Cardiac muscle cell (in vitro differentiated cells and primary cell): ENCODE results near the gene ACTN4. TPM values are rescaled to one million over a fixed set of nuclear protein-coding genes. Genes with fewer than 3 reads are reported as not detected.

Experiments
- DNase-seq, 2 donors: peaks; one replicate each; pipeline versions ENCODE4 v3.0.0 to v3.0.0-alpha.2; 2010 to 2017; ENCODE audit warnings: low read depth in 1 of 2, low spot score in 1 of 2
- H3K27ac ChIP-seq: fragments of 200-600 bp; sonication (generic); 2 replicates; pipeline ENCODE4 v1.5.1; 2016
- H3K27me3 ChIP-seq: fragments of 200-600 bp; sonication (generic); 2 replicates; pipeline ENCODE4 v1.6.0; 2016; ENCODE audit warnings: control low read depth
- H3K36me3 ChIP-seq: fragments of 200-600 bp; sonication (generic); 2 replicates; pipeline ENCODE4 v1.5.1; 2016; ENCODE audit warnings: control low read depth
- H3K4me1 ChIP-seq: fragments of 200-600 bp; sonication (generic); 2 replicates; pipeline ENCODE4 v1.8.1; 2017; ENCODE audit warnings: low read depth, mild to moderate bottlenecking, mixed run types
- H3K4me3 ChIP-seq: fragments of 200-600 bp; sonication (generic); 2 replicates; pipeline ENCODE4 v1.5.1; 2016; ENCODE audit warnings: mild to moderate bottlenecking
- H3K9me3 ChIP-seq: fragments of 200-600 bp; sonication (generic); 2 replicates; pipeline ENCODE4 v1.5.1; 2017; ENCODE audit warnings: low read depth, mild to moderate bottlenecking, control low read depth
- polyA plus RNA-seq: library from polyadenylated mRNA; unstranded; fragments of >200 nt; fragmentation: Nextera tagmentation; extraction: Ambion mirVana; gene quantifications from 2 replicates; pipeline ENCODE4 v1.2.1, GENCODE V29; 2016
- total RNA-seq: library from RNA; depleted of rRNA; stranded (reverse); fragments of >200 nt; gene quantifications from 2 replicates; pipeline ENCODE4 v1.2.3, GENCODE V29; 2016
- TF ChIP-seq, protein P1 (sequence below): IDR thresholded peaks from 2 replicates; pipeline ENCODE4 v1.5.1; 2012; ENCODE audit warnings: low read depth, mild to moderate bottlenecking, low read length

The ACTN4 gene
- total and polyA plus RNA-seq, 2 experiments from 2014 or later: 77.4 to 465 TPM

DNA sequence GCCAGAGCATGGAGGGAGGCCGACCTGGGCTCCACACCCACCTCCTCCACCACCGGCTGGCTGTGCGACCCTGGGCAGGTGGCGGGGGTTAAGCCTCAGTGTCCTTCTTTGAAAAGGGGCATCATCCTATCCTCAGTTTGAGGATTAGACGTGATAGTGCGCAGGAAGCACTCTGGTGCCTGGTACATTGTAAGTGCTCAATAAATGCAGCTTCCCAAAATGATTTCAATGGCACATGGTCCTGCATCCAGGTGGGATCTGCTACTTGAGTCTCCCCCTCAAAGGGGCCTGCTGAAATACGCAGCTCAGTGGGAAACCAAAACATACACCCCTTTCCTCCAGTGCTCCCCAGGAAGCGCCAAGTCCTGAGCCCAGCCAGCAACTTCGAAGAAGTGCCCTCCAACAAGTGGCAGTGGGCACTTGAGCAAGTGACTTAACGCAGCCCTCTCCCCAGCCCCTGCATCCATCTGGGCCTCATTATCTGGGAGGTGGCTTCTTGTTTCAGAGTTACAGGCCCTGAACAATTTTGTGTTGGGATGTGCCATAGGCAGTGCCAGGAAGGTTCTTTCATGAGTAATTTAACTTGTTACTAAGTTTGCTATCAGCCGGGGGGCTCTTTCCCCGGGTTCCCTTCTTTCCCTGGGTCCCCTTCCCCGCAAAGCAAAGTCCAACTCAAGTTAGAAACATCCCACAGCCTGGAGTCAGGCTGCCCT lies 17.9 kb downstream of the ACTN4 start:
- Histone ChIP-seq H3K4me1 (peaks cover 93% of the 10 kb centered on the region), H3K4me3 (no peak overlapping the region), H3K36me3 (peaks cover 4% of the 10 kb centered on the region), H3K9me3 (no peaks in the 10 kb centered on the region), H3K27ac (peak overlapping the region; percentile 98), H3K27me3 (no peaks in the 10 kb centered on the region)
- TF ChIP-seq, protein P1, sequence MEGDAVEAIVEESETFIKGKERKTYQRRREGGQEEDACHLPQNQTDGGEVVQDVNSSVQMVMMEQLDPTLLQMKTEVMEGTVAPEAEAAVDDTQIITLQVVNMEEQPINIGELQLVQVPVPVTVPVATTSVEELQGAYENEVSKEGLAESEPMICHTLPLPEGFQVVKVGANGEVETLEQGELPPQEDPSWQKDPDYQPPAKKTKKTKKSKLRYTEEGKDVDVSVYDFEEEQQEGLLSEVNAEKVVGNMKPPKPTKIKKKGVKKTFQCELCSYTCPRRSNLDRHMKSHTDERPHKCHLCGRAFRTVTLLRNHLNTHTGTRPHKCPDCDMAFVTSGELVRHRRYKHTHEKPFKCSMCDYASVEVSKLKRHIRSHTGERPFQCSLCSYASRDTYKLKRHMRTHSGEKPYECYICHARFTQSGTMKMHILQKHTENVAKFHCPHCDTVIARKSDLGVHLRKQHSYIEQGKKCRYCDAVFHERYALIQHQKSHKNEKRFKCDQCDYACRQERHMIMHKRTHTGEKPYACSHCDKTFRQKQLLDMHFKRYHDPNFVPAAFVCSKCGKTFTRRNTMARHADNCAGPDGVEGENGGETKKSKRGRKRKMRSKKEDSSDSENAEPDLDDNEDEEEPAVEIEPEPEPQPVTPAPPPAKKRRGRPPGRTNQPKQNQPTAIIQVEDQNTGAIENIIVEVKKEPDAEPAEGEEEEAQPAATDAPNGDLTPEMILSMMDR: no peak
- DNase-seq: no peak

DNA sequence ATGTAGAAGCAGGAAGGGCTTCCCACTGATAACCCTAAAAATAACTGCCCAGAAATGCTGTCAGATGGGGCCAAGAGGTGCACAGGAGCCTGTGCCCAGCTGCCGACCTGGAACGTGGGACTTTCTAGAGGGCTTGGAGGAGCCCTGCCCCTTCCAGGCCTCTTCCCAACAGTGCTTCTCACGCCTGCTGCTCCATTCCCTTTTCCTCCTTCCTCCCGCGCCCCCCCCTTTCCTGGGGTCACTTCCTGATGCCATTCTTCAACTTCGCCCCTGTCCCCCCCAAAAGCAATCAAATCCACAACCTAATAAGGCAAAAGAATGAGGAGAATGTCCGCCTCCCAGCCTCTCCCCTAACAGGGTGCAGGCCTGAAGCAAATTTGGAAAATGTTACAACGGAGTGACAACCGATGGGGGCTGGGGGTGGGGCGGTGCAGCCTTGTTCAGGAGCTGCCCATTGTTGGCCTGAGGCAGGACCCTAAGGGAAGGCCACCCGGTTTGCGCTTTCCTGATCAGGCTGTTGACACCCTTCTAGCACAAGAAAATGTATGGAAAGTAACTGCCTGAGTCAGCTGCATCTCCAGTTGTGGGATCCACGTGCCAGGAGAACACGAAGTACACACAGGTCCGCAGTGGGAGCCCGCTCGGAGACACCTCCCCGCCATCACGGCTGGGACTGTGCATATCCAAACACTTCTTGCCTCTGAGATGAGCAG lies 18.7 kb downstream of the ACTN4 start:
- DNase-seq: peak; percentile 82 to 83
- Histone ChIP-seq H3K4me3 (no peak overlapping the region), H3K36me3 (peaks cover 4% of the 10 kb centered on the region), H3K9me3 (no peaks in the 10 kb centered on the region), H3K27ac (peak overlapping the region; percentile 98), H3K27me3 (no peaks in the 10 kb centered on the region), H3K4me1 (peaks cover 93% of the 10 kb centered on the region)
- TF ChIP-seq, protein P1: no peak

DNA sequence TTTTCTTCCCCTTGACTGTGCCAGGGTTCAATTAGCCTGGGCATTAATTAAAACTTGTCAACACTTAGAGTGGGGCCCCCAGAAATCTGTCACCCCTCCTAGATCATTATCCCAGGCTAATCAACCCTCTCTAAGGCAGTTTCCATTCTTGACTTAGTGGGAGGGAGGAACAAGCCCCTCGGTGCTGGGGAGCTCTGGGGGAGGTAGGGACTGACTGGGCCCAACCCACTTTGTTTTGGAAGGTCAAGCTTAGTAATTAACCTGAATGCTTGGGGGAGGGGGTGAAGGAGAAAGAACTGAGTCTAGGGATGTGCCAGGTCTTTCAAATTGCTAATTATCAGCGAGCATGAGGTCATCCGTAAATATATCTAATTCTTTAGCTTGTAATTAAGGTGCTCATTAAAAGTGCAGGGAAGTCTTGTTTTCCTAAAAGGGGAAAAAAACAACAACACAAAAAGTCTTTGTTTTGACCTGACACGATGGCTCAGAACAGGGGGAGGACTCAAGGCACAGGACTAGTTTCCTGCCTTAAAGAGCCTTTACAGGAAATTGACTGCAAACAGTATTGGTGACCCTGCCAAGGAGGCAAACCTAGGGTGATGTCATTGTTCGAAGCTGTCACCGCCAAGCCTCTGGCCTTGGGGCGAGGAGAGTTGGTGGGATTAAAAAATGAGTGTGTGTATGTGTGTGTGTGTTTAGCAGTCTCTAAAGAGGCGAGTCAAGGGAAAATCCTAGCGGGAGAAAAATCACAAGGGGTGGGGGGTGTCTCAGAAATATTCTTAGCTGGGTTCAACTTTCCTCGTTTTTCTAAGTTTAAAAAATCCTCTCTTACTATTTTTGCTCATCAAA lies 19.4 kb downstream of the ACTN4 start:
- peak; percentile 30 to 75 for DNase-seq
- TF ChIP-seq, protein P1: no peak
- Histone ChIP-seq H3K27me3 (no peaks in the 10 kb centered on the region), H3K36me3 (peaks cover 4% of the 10 kb centered on the region), H3K4me3 (no peak overlapping the region), H3K9me3 (no peaks in the 10 kb centered on the region), H3K4me1 (peaks cover 95% of the 10 kb centered on the region), H3K27ac (peak overlapping the region; percentile 98)

DNA sequence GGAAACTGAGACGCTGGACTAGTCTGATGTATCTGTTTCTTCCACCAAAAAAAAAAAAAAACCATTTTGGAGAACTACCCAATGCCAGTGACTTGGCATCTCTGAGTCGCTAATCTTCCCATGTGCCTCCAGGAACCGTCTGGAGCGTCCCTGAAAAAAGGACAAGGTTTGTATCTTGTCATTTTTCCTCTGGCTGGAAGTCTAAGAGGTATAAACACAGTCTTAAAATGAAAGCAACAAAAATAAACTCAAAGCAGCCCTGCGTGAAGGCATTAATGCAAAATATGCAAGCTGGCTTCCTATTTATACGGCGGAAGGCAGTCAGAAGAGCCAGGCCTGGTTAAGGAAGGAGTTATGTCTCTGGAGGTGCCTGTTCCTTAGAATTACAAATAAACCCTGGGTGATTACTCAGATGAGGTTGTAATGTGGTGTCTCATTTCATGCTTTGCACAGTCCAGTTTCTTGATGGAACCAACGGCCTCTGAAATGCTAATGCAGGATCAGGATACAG lies 20.3 kb downstream of the ACTN4 start:
- Histone ChIP-seq H3K27me3 (no peaks in the 10 kb centered on the region), H3K4me3 (no peak overlapping the region), H3K36me3 (peaks cover 4% of the 10 kb centered on the region), H3K4me1 (peaks cover 89% of the 10 kb centered on the region), H3K27ac (peak overlapping the region; percentile 98), H3K9me3 (no peaks in the 10 kb centered on the region)
- no peak for DNase-seq
- TF ChIP-seq, protein P1: no peak

DNA sequence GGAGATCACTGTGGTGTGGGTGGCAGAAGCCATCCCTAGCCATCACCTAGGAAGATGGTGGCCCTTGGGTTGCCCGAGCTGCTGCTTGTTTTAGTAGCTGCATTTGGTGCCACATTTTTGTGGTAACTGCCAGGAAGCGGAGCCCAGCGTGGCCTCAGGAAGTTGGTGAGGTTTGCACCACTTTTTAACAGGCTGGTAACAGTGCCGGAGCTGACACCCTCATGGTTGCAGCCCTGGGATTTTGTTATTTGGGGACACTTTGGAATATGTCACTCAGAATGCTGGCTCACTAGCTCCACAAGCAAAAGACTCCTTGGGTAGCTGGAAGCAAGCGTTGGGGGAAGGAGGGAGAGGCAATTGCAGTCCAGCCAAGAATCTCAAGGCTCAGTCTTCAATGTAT lies 22.1 kb downstream of the ACTN4 start:
- Histone ChIP-seq H3K4me1 (peaks cover 80% of the 10 kb centered on the region), H3K27ac (peak overlapping the region; percentile 92), H3K27me3 (no peaks in the 10 kb centered on the region), H3K9me3 (no peaks in the 10 kb centered on the region), H3K36me3 (peaks cover 4% of the 10 kb centered on the region), H3K4me3 (no peak overlapping the region)
- TF ChIP-seq, protein P1: no peak
- no peak for DNase-seq
